HEK293 (cell line): ENCODE data around the gene OR51V1.
"Not testable (repeated sequence)": the region's sequence is repeated elsewhere in the genome, so short reads cannot be mapped to it uniquely, and the experiment has no call there.

Experiments
- CTCF ChIA-PET: fragments of 350-600 bp; formaldehyde crosslinking; extraction: SDS; loops from one replicate; lab custom pipeline; 2021; ENCODE audit warnings: antibody characterized with exemption; lab: Yijun Ruan, JAX
- POLR2A ChIA-PET: fragments of 300-600 bp; formaldehyde crosslinking; extraction: SDS; loops from one replicate; lab custom pipeline; 2020; ENCODE audit warnings: antibody characterized with exemption, inconsistent platforms; lab: Yijun Ruan, JAX
- H3K27ac ChIP-seq: fragments of 200-500 bp; sonication (Bioruptor generic); 2 replicates; pipeline ENCODE4 v1.5.1; 2014; ENCODE audit warnings: low read depth, low read length, control low read depth, inconsistent platforms; ENCODE audit errors: extremely low read depth
- H3K36me3 ChIP-seq, 2 experiments: fragments of 200-500 bp in 1 of 2; sonication (Bioruptor generic) in 1 of 2; 1 replicate in 1 of 2; 2 replicates in 1 of 2; pipeline ENCODE4 v1.5.1; 2014 to 2017; ENCODE audit warnings: inconsistent platforms in 2 of 2, low read length in 2 of 2; ENCODE audit not compliant: control insufficient read depth in 2 of 2, insufficient read depth in 1 of 2
- H3K4me1 ChIP-seq: fragments of 200-500 bp; sonication (Bioruptor generic); 2 replicates; pipeline ENCODE4 v1.5.1; 2014; ENCODE audit warnings: mild to moderate bottlenecking, low read length, inconsistent platforms; ENCODE audit not compliant: control insufficient read depth, insufficient read depth
- H3K4me3 ChIP-seq: 2 replicates; pipeline ENCODE4 v1.5.1; 2011; ENCODE audit warnings: low read depth, mild to moderate bottlenecking, control low read depth, low read length, moderate library complexity
- H3K9me3 ChIP-seq: fragments of 200-500 bp; sonication (Bioruptor generic); 2 replicates; pipeline ENCODE4 v1.5.1; 2014; ENCODE audit warnings: low read depth, low read length, inconsistent platforms; ENCODE audit not compliant: control insufficient read depth, insufficient read depth
- PRDM2 ChIP-seq: fragments of 450-650 bp; formaldehyde crosslinking; IDR thresholded peaks from 2 replicates; pipeline ENCODE4 v1.5.1; 2016; ENCODE audit warnings: missing biosample characterization, missing genetic modification characterization, borderline replicate concordance
- SCRT1 ChIP-seq: fragments of 450-650 bp; formaldehyde crosslinking; IDR thresholded peaks from 2 replicates; pipeline ENCODE4 v1.5.1; 2016; ENCODE audit warnings: missing biosample characterization, missing genetic modification characterization, borderline replicate concordance
- ZBTB8A ChIP-seq: fragments of 450-650 bp; formaldehyde crosslinking; IDR thresholded peaks from 2 replicates; pipeline ENCODE4 v1.5.1; 2016; ENCODE audit warnings: missing biosample characterization, missing genetic modification characterization
- ZFP41 ChIP-seq: fragments of 450-650 bp; formaldehyde crosslinking; IDR thresholded peaks from 2 replicates; pipeline ENCODE4 v1.5.1; 2016; ENCODE audit warnings: missing biosample characterization, missing genetic modification characterization, borderline replicate concordance
- ZNF140 ChIP-seq: fragments of 450-650 bp; formaldehyde crosslinking; IDR thresholded peaks from 2 replicates; pipeline ENCODE4 v1.5.1; 2016; ENCODE audit warnings: missing biosample characterization, missing genetic modification characterization
- ZNF18 ChIP-seq: fragments of 450-650 bp; formaldehyde crosslinking; IDR thresholded peaks from 2 replicates; pipeline ENCODE4 v1.5.1; 2016; ENCODE audit warnings: missing biosample characterization, missing genetic modification characterization
- ZNF211 ChIP-seq: fragments of 450-650 bp; formaldehyde crosslinking; IDR thresholded peaks from 2 replicates; pipeline ENCODE4 v1.5.1; 2016; ENCODE audit warnings: low read depth, missing biosample characterization, missing genetic modification characterization
- ZNF366 ChIP-seq: fragments of 450-650 bp; formaldehyde crosslinking; conservative IDR thresholded peaks from 2 replicates; pipeline ENCODE4 v1.5.1; 2016; ENCODE audit warnings: missing biosample characterization, missing genetic modification characterization
- ZNF416 ChIP-seq: fragments of 450-650 bp; formaldehyde crosslinking; IDR thresholded peaks from 2 replicates; pipeline ENCODE4 v1.5.1; 2016; ENCODE audit warnings: missing biosample characterization, missing genetic modification characterization
- ZNF433 ChIP-seq: fragments of 450-650 bp; formaldehyde crosslinking; IDR thresholded peaks from 2 replicates; pipeline ENCODE4 v1.5.1; 2016; ENCODE audit warnings: missing biosample characterization, missing genetic modification characterization, low read depth
- ZNF549 ChIP-seq: fragments of 450-650 bp; IDR thresholded peaks from 2 replicates; pipeline ENCODE4 v1.5.1; 2018; ENCODE audit warnings: missing biosample characterization, missing genetic modification characterization, mild to moderate bottlenecking, inconsistent platforms, moderate library complexity
- ZNF560 ChIP-seq: fragments of 450-650 bp; formaldehyde crosslinking; IDR thresholded peaks from 2 replicates; pipeline ENCODE4 v1.5.1; 2017; ENCODE audit warnings: missing biosample characterization, missing genetic modification characterization, borderline replicate concordance
- ZNF623 ChIP-seq: fragments of 450-650 bp; formaldehyde crosslinking; IDR thresholded peaks from 2 replicates; pipeline ENCODE4 v1.5.1; 2016; ENCODE audit warnings: missing biosample characterization, missing genetic modification characterization
- ZNF692 ChIP-seq: fragments of 450-650 bp; formaldehyde crosslinking; IDR thresholded peaks from 2 replicates; pipeline ENCODE4 v1.5.1; 2016; ENCODE audit warnings: missing biosample characterization, missing genetic modification characterization
- ZNF785 ChIP-seq: fragments of 450-650 bp; formaldehyde crosslinking; IDR thresholded peaks from 2 replicates; pipeline ENCODE4 v1.5.1; 2016; ENCODE audit warnings: missing biosample characterization, missing genetic modification characterization
- TF ChIP-seq, protein P1 (sequence below): fragments of 450-650 bp; formaldehyde crosslinking; IDR thresholded peaks from 2 replicates; pipeline ENCODE4 v1.5.1; 2016; ENCODE audit warnings: missing biosample characterization, missing genetic modification characterization
- TF ChIP-seq, protein P2 (sequence below): fragments of 450-650 bp; formaldehyde crosslinking; IDR thresholded peaks from 2 replicates; pipeline ENCODE4 v1.5.1; 2016; ENCODE audit warnings: missing biosample characterization, missing genetic modification characterization, borderline replicate concordance
- TF ChIP-seq, protein P3 (sequence below): fragments of 450-650 bp; formaldehyde crosslinking; IDR thresholded peaks from 2 replicates; pipeline ENCODE4 v1.5.1; 2017; ENCODE audit warnings: missing biosample characterization, missing genetic modification characterization

OR51V1 gene

DNA sequence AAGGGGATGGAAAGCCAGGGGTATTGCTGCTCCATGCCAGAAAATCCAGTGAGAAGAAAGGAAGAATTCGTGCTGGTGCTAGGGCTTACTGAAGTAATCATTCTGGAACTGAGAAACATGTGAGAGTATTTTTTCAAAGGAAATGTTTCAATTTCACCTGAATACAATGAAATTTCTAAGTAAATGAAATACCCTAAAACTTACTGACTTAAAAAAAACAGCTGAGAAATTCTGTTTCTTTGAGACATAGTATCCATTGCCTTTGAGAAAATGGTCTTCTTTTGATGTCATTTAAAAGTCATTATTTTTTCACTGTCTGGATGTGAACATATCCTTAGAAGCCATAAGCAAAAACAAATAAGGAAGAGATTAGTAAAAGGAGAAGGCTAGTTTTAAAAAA lies at the start of gene OR51V1:
Gene OR51V1 (minus strand): TSS at position 101 of the 400 bp plus-strand sequence. CDS start 0 bp downstream, at position 101.
- Histone ChIP-seq H3K4me1 (no peaks in the 10 kb centered on the region), H3K9me3 (no peaks in the 10 kb centered on the region), H3K36me3 (no peaks in the 10 kb centered on the region)
- CTCF ChIA-PET: interaction anchor here (0.6 kb wide), 1 partner anchor 564 kb away, joined by 4 read pairs; no protein-coding TSS in a partner anchor
- TF ChIP-seq ZNF416 (tag by site-specific recombination) (no peak), ZBTB8A (tag by site-specific recombination) (no peak), ZNF560 (tag by site-specific recombination) (no peak), ZFP41 (tag by site-specific recombination) (no peak), PRDM2 (tag by site-specific recombination) (no peak), SCRT1 (tag by site-specific recombination) (no peak), ZNF623 (tag by site-specific recombination) (no peak), ZNF140 (no peak), ZNF433 (tag by site-specific recombination) (no peak), ZNF785 (tag by site-specific recombination) (no peak), ZNF692 (tag by site-specific recombination) (no peak), ZNF211 (tag by site-specific recombination) (no peak), ZNF549 (tag by site-specific recombination) (no peak), ZNF366 (tag by site-specific recombination) (no peak), ZNF18 (tag by site-specific recombination) (no peak)
- TF ChIP-seq, protein P1, sequence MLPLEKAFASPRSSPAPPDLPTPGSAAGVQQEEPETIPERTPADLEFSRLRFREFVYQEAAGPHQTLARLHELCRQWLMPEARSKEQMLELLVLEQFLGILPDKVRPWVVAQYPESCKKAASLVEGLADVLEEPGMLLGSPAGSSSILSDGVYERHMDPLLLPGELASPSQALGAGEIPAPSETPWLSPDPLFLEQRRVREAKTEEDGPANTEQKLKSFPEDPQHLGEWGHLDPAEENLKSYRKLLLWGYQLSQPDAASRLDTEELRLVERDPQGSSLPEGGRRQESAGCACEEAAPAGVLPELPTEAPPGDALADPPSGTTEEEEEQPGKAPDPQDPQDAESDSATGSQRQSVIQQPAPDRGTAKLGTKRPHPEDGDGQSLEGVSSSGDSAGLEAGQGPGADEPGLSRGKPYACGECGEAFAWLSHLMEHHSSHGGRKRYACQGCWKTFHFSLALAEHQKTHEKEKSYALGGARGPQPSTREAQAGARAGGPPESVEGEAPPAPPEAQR (tag by site-specific recombination): no peak
- TF ChIP-seq, protein P2, sequence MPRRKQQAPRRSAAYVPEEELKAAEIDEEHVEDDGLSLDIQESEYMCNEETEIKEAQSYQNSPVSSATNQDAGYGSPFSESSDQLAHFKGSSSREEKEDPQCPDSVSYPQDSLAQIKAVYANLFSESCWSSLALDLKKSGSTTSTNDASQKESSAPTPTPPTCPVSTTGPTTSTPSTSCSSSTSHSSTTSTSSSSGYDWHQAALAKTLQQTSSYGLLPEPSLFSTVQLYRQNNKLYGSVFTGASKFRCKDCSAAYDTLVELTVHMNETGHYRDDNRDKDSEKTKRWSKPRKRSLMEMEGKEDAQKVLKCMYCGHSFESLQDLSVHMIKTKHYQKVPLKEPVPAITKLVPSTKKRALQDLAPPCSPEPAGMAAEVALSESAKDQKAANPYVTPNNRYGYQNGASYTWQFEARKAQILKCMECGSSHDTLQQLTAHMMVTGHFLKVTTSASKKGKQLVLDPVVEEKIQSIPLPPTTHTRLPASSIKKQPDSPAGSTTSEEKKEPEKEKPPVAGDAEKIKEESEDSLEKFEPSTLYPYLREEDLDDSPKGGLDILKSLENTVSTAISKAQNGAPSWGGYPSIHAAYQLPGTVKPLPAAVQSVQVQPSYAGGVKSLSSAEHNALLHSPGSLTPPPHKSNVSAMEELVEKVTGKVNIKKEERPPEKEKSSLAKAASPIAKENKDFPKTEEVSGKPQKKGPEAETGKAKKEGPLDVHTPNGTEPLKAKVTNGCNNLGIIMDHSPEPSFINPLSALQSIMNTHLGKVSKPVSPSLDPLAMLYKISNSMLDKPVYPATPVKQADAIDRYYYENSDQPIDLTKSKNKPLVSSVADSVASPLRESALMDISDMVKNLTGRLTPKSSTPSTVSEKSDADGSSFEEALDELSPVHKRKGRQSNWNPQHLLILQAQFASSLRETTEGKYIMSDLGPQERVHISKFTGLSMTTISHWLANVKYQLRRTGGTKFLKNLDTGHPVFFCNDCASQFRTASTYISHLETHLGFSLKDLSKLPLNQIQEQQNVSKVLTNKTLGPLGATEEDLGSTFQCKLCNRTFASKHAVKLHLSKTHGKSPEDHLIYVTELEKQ (tag by site-specific recombination): no peak
- TF ChIP-seq, protein P3, sequence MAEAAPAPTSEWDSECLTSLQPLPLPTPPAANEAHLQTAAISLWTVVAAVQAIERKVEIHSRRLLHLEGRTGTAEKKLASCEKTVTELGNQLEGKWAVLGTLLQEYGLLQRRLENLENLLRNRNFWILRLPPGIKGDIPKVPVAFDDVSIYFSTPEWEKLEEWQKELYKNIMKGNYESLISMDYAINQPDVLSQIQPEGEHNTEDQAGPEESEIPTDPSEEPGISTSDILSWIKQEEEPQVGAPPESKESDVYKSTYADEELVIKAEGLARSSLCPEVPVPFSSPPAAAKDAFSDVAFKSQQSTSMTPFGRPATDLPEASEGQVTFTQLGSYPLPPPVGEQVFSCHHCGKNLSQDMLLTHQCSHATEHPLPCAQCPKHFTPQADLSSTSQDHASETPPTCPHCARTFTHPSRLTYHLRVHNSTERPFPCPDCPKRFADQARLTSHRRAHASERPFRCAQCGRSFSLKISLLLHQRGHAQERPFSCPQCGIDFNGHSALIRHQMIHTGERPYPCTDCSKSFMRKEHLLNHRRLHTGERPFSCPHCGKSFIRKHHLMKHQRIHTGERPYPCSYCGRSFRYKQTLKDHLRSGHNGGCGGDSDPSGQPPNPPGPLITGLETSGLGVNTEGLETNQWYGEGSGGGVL (tag by site-specific recombination): no peak
- TF ChIP-seq, all 188 proteins: peak for 0
- POLR2A ChIA-PET: no interaction called here
- no peak within 1 kb of the TSS for H3K27ac ChIP-seq
- H3K4me3 ChIP-seq: no peak within 1 kb of the TSS

GRCh38 chr11:5249807-5250396 lies 49.4 kb upstream of the OR51V1 start, which contains the start of gene HBG1:
HBG1 (minus strand) TSS chr11:5249857; CDS start chr11:5249804, 53 bp downstream.
- H3K36me3 ChIP-seq, H3K27ac ChIP-seq, H3K4me3 ChIP-seq, POLR2A ChIA-PET, H3K9me3 ChIP-seq, H3K4me1 ChIP-seq: not testable (repeated sequence)
- CTCF ChIA-PET: interaction anchor here (0.6 kb wide), 1 partner anchor 45 kb away, joined by 3 read pairs; no protein-coding TSS in a partner anchor
